ENCODE results near the gene BBX.

BBX gene

GRCh38 chr3:107850681-107851080, 327.9 kb downstream of the BBX start:
- DNase-seq: no peak

GRCh38 chr3:107853821-107854220, 331.1 kb downstream of the BBX start:
- no peak for DNase-seq

- DNase-seq: no peak
Observed at GRCh38 chr3:107854733-107855132, 332.0 kb downstream of the BBX start.

GRCh38 chr3:107855710-107856109, 332.9 kb downstream of the BBX start:
- DNase-seq: no peak

GRCh38 chr3:107857854-107858253, 335.1 kb downstream of the BBX start:
- no peak for DNase-seq

GRCh38 chr3:107858876-107859275, 336.1 kb downstream of the BBX start:
- no peak for DNase-seq

Measured in activated T-cell treated with anti-CD3 and anti-CD28 coated beads, Interleukin-2, amount 50 U/mL, for 1 hour (primary cell).